ENCODE measurements around the gene KSR2.

DNA sequence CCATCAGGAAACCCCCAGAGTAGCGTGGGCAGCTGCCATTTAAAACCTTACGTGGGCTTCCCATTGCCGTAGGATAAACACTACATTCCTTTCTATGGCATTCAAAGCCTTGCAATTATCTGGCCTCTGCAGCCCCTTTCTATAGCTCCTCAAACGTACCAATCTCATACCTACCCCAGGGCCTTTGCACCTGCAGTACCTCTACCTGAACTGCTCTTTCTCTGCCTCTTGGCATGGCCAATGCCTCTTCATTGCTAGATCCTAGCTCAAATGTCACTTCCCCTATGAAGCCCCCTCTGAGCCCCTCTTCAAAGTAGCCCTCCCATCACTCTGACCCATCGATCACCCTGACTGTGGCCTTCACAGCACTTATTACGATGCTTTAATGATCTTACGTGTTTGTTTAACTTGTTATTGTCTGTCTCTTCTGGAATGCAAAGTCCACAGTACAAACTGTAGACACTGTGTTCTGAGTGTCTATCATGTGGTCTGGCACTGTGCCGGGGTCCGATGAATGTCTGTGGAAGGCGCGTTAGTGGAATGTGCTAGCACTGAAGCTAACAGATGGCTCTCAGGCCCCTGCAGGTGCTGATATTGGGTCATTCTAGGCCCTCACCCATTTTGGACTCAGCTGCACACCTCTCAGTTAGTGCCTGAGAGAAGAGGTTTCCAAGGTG is 450.1 kb downstream of the KSR2 start:
- TF ChIP-seq EP300 (IDR thresholded peaks at IDR 0.05) (no peak), CTCF (IDR thresholded peaks at IDR 0.05) (no peak), POLR2A (IDR thresholded peaks at IDR 0.05) (no peak), POLR2AphosphoS5 (IDR thresholded peaks at IDR 0.05) (no peak)
